Measurements from ENCODE around the gene KIF18A. TPM values are rescaled to one million over a fixed set of nuclear protein-coding genes. Genes with fewer than 3 reads are reported as not detected.

Gene KIF18A
- total and polyA plus RNA-seq, 8 donors = 4.2 to 14.1 (median 7.2) TPM

GRCh38 chr11:28100665-28101064, 7.3 kb downstream of the KIF18A start:
- Histone ChIP-seq H3K27ac (no peak overlapping the region), H3K4me1 (no peaks in the 10 kb centered on the region), H3K36me3 (no peaks in the 10 kb centered on the region), H3K4me3 (no peak overlapping the region), H3K9me3 (no peaks in the 10 kb centered on the region), H3K27me3 (no peaks in the 10 kb centered on the region)
- intact Hi-C loops (cut with DNase I) = no loop called here
- TF ChIP-seq CTCF (IDR thresholded peaks at IDR 0.05) = no peak
- DNase-seq (no peak), ATAC-seq (no peak)

DNA sequence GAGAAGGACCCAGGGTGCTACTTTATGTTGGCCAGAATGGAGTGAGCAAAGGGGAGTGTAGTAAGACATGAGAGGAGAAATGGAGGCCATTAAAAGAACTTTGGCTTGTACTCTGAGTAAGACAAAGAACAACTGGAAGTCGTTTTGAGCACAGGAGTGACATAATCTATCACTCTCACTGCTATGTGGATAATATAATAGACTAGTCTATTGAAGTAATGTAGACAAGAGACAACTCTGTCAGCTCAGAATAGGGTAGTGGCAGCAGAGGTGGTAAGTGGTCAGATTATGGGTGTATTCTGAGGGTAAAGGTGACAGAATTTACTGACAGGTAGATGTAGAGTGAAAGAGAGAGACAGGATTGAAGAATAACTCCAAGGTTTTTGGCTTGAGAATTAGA, 8.2 kb downstream of the KIF18A start:
- Histone ChIP-seq H3K27ac (no peak overlapping the region), H3K4me3 (no peak overlapping the region), H3K9me3 (no peaks in the 10 kb centered on the region), H3K27me3 (no peaks in the 10 kb centered on the region), H3K4me1 (no peaks in the 10 kb centered on the region), H3K36me3 (no peaks in the 10 kb centered on the region)
- no peak for TF ChIP-seq CTCF (IDR thresholded peaks at IDR 0.05)
- DNase-seq = no peak
- intact Hi-C loops (cut with DNase I) = no loop called here
- no peak for ATAC-seq

GRCh38 chr11:28098257-28098656, 9.7 kb downstream of the KIF18A start:
- H3K27me3 ChIP-seq = no peaks in the 10 kb centered on the region
- no peaks in the 10 kb centered on the region for H3K36me3 ChIP-seq
- intact Hi-C loops (cut with DNase I) = no loop called here
- no peaks in the 10 kb centered on the region for H3K4me1 ChIP-seq
- no peaks in the 10 kb centered on the region for H3K9me3 ChIP-seq
- DNase-seq (no peak), ATAC-seq (no peak)
- TF ChIP-seq CTCF (IDR thresholded peaks at IDR 0.05) = no peak
- H3K27ac ChIP-seq = no peak overlapping the region
- H3K4me3 ChIP-seq = no peak overlapping the region

DNA sequence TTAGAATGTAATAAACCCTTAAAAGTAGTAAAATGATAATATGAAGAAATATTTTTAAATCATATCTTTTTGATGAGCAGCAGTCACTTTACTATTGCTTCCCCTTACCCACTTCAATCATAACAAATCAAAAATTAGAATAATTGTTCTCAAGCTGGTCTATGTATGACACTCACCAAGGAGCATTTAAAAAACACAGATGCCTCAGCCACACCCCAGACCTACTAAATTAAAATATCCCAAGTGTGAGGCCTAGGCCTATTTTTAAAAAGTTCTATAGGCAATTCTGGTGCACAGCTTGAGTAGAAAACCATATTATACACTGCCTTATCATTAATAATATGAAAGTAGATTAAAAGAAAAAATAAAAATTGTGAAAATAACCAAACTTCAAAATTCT, 15.2 kb downstream of the KIF18A start:
- Histone ChIP-seq H3K4me3 (no peak overlapping the region), H3K36me3 (no peaks in the 10 kb centered on the region), H3K27ac (no peak overlapping the region), H3K4me1 (no peaks in the 10 kb centered on the region), H3K9me3 (no peaks in the 10 kb centered on the region), H3K27me3 (no peaks in the 10 kb centered on the region)
- DNase-seq = no peak
- no peak for TF ChIP-seq CTCF (IDR thresholded peaks at IDR 0.05)
- intact Hi-C loops (cut with DNase I) = no loop called here
- no peak for ATAC-seq

DNA sequence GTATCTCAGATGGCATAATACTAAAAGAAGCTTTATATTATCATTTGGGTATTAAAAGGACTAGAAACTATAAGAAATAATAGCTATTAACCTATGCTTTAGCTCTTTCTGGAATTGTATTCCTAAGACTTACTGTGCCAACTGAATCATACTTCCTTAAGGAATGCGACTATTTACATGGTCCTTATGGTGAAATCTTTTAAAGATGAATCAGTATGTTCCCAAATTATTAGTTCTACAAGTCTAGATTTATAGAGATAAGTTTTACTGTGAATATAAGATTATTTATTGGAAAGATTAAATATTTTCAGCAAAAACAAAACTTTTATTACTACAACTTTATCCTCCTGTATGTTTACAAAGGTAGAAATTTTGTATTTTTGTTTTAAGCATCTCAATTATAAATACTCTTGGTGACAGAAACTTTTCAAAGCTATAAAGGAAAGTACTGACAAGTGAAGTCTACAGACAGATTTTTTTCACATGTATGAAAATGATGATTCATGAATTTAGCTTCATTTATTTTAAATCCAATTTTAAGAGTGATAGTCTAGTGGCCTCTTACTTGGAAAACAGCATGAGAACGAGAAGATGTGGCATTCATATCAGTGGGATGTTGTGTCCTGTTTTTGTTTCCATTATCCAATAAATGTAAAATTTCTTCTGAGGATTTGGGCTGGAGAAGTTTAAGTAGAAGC, 17.8 kb downstream of the KIF18A start:
- no peaks in the 10 kb centered on the region for H3K9me3 ChIP-seq
- TF ChIP-seq CTCF (IDR thresholded peaks at IDR 0.05) = no peak
- no peak overlapping the region for H3K27ac ChIP-seq
- H3K27me3 ChIP-seq = no peaks in the 10 kb centered on the region
- peaks cover 0 to under 1% of the 10 kb centered on the region in 2 donors for H3K36me3 ChIP-seq
- intact Hi-C loops (cut with DNase I) = no loop called here
- ATAC-seq = no peak
- DNase-seq = no peak
- no peaks in the 10 kb centered on the region for H3K4me1 ChIP-seq
- no peak overlapping the region for H3K4me3 ChIP-seq

Data from left lung (tissue), 10 donors.